A673 (cell line): ENCODE results near the gene TXNDC8. TPM values are rescaled to one million over a fixed set of nuclear protein-coding genes. Genes with fewer than 3 reads are reported as not detected.

ENCODE experiments used
- BruUV-seq: library from RNA; stranded (reverse); fragments of 400-500 nt; replicated peaks from 2 replicates; lab custom pipeline; 2021; lab: Mats Ljungman, UMichigan
- CTCF ChIA-PET: fragments of 300-600 bp; sonication (Branson Sonifier 250); formaldehyde crosslinking; loops from one replicate; lab custom pipeline; 2022; ENCODE audit warnings: antibody characterized with exemption; lab: Charles Lee
- POLR2A ChIA-PET: fragments of 300-600 bp; sonication (Branson Sonifier 250); formaldehyde crosslinking; loops from one replicate; lab custom pipeline; 2022; ENCODE audit warnings: antibody characterized with exemption; ENCODE audit not compliant: low non-redundant PET; lab: Charles Lee
- DNase-seq: peaks from one replicate; pipeline ENCODE4 v3.0.0-alpha.2; 2015; ENCODE audit warnings: low spot score
- H3K27ac ChIP-seq: fragments of 200-600 bp; sonication (generic); 2 replicates; pipeline ENCODE4 v1.5.1; 2016; ENCODE audit warnings: mixed run types, low read depth, mild to moderate bottlenecking, mixed read lengths, antibody characterized with exemption, low read length; ENCODE audit not compliant: poor library complexity, severe bottlenecking
- H3K27me3 ChIP-seq: fragments of 200-600 bp; sonication (generic); replicated peaks from 2 replicates; pipeline ENCODE4 v1.6.1; 2017; ENCODE audit warnings: mixed run types, low read depth, mild to moderate bottlenecking, mixed read lengths, antibody characterized with exemption, low read length; ENCODE audit not compliant: insufficient read depth, poor library complexity
- H3K36me3 ChIP-seq: fragments of 200-600 bp; sonication (generic); 2 replicates; pipeline ENCODE4 v1.6.1; 2016; ENCODE audit warnings: mixed run types, mild to moderate bottlenecking, mixed read lengths, antibody characterized with exemption, low read length; ENCODE audit not compliant: insufficient read depth, poor library complexity, severe bottlenecking
- H3K4me1 ChIP-seq: fragments of 200-600 bp; sonication (generic); 2 replicates; pipeline ENCODE4 v1.6.1; 2017; ENCODE audit warnings: mixed run types, mild to moderate bottlenecking, mixed read lengths, antibody characterized with exemption, low read length; ENCODE audit not compliant: insufficient read depth, poor library complexity, severe bottlenecking
- H3K4me3 ChIP-seq: fragments of 200-600 bp; sonication (generic); 2 replicates; pipeline ENCODE4 v1.5.1; 2016; ENCODE audit warnings: low read depth, mixed run types, mild to moderate bottlenecking, mixed read lengths, low read length; ENCODE audit not compliant: poor library complexity, severe bottlenecking
- H3K9me3 ChIP-seq: fragments of 200-600 bp; sonication (generic); 2 replicates; pipeline ENCODE4 v1.6.1; 2016; ENCODE audit warnings: mixed run types, low read depth, mild to moderate bottlenecking, mixed read lengths, antibody characterized with exemption, low read length; ENCODE audit not compliant: poor library complexity, severe bottlenecking
- CTCF ChIP-seq: fragments of 300-800, 200-600 bp; sonication (generic); conservative IDR thresholded peaks from 2 replicates; pipeline ENCODE4 v1.5.1; 2017; ENCODE audit warnings: low read depth, mild to moderate bottlenecking, antibody characterized with exemption, low read length, moderate library complexity, mixed read lengths
- EZH2 ChIP-seq: fragments of 200-600 bp; sonication (generic); IDR thresholded peaks from 2 replicates; pipeline ENCODE4 v1.6.1; 2017; ENCODE audit warnings: borderline replicate concordance, low read depth, mild to moderate bottlenecking, mixed read lengths, antibody characterized with exemption, low read length; ENCODE audit not compliant: poor library complexity, severe bottlenecking
- intact Hi-C: fragments of 100-400 bp; cut with micrococcal nuclease; formaldehyde crosslinking; loops from one replicate; pipeline ENCODE4 v1.10.0; 2022; ENCODE audit not compliant: unreplicated experiment
- total RNA-seq: library from RNA; stranded (reverse); gene quantifications from 2 replicates; pipeline ENCODE4 v1.2.3, GENCODE V29; 2021

Gene TXNDC8
- total RNA-seq, 1 experiment from 2014 or later: not detected

- no peaks in the 10 kb centered on the region for H3K4me1 ChIP-seq
- ChIA-PET CTCF (no interaction called here), POLR2A (interaction anchor here (0.7 kb wide), 1 partner anchor 48 kb away, joined by 6 read pairs; no protein-coding TSS in a partner anchor)
- no peak overlapping the region for H3K27ac ChIP-seq
- no peak overlapping the region for H3K4me3 ChIP-seq
- H3K27me3 ChIP-seq: no peaks in the 10 kb centered on the region
- no peaks in the 10 kb centered on the region for H3K9me3 ChIP-seq
- DNase-seq: no peak
- no TSS peak for BruUV-seq
- intact Hi-C loops: no loop called here
- TF ChIP-seq CTCF: no peak
- TF ChIP-seq EZH2: no peak
- H3K36me3 ChIP-seq: no peaks in the 10 kb centered on the region
Observed at GRCh38 chr9:110287289-110287680, 50.4 kb downstream of the TXNDC8 start.

- intact Hi-C loops: no loop called here
- no TSS peak for BruUV-seq
Observed at GRCh38 chr9:110284211-110284844, 53.3 kb downstream of the TXNDC8 start.

GRCh38 chr9:110283751-110284150 is 53.9 kb downstream of the TXNDC8 start:
- H3K36me3 ChIP-seq: no peaks in the 10 kb centered on the region
- no peak for DNase-seq
- H3K4me3 ChIP-seq: no peak overlapping the region
- POLR2A ChIA-PET: no interaction called here
- H3K4me1 ChIP-seq: no peaks in the 10 kb centered on the region
- no peaks in the 10 kb centered on the region for H3K9me3 ChIP-seq
- no peaks in the 10 kb centered on the region for H3K27me3 ChIP-seq
- no peak for TF ChIP-seq CTCF
- no peak for TF ChIP-seq EZH2
- CTCF ChIA-PET: no interaction called here
- no TSS peak for BruUV-seq
- intact Hi-C loops: no loop called here
- H3K27ac ChIP-seq: no peak overlapping the region

More at GRCh38 chr9:110284211-110284844, 53.3 kb downstream of the TXNDC8 start:
- ChIA-PET POLR2A (no interaction called here), CTCF (no interaction called here)
- H3K4me1 ChIP-seq: no peaks in the 10 kb centered on the region
- no peaks in the 10 kb centered on the region for H3K36me3 ChIP-seq
- no peak overlapping the region for H3K27ac ChIP-seq
- H3K4me3 ChIP-seq: no peak overlapping the region
- H3K27me3 ChIP-seq: no peaks in the 10 kb centered on the region
- TF ChIP-seq CTCF (no peak), EZH2 (no peak)
- DNase-seq: no peak
- H3K9me3 ChIP-seq: no peaks in the 10 kb centered on the region
